Measurements from ENCODE around the gene ALOX15B.

GRCh38 chr17:8007836-8008235 is 31.0 kb upstream of the ALOX15B start:
- TF ChIP-seq JUND (IDR thresholded peaks at IDR 0.05), result no peak
- no peak for TF ChIP-seq CTCF (IDR thresholded peaks at IDR 0.05; ENCODE audit: low read depth, low read length, missing input control)
- TF ChIP-seq SP1 (IDR thresholded peaks at IDR 0.05), result no peak
- no peak for TF ChIP-seq EGR1 (IDR thresholded peaks at IDR 0.05; ENCODE audit: low read depth in 2 of 2)
- no peak for TF ChIP-seq GABPA (IDR thresholded peaks at IDR 0.05 in 1 of 2, conservative IDR thresholded peaks at IDR 0.05 in 1 of 2)
- TF ChIP-seq RAD21 (IDR thresholded peaks at IDR 0.05), result no peak
- TF ChIP-seq ATF3 (IDR thresholded peaks at IDR 0.05), result no peak
- no peak for TF ChIP-seq MAX (IDR thresholded peaks at IDR 0.05)
- no peak for TF ChIP-seq TAF1 (conservative IDR thresholded peaks at IDR 0.05)
- no peak for TF ChIP-seq REST (IDR thresholded peaks at IDR 0.05)
- TF ChIP-seq YY1 (IDR thresholded peaks at IDR 0.05), result no peak
- TF ChIP-seq NR2F2 (IDR thresholded peaks at IDR 0.05), result no peak
- TF ChIP-seq ZBTB33 (IDR thresholded peaks at IDR 0.05), result no peak

Data from liver (tissue), 3 donors.